SU-DHL-6 (cell line): ENCODE measurements around the gene SEPTIN6.
A peak's percentile ranks its signal among the peaks of the same experiment; 100 is the strongest.

Experiments
- H2AFZ ChIP-seq: fragments of 200-600 bp; sonication (generic); 2 replicates; pipeline ENCODE4 v1.6.1; 2014; ENCODE audit warnings: low read depth, mild to moderate bottlenecking, moderate library complexity, mixed read lengths, antibody characterized with exemption, low read length; ENCODE audit not compliant: severe bottlenecking
- H3F3A ChIP-seq: fragments of 200-600 bp; shearing (Covaris generic); 2 replicates; pipeline ENCODE4 v1.6.0; 2016; ENCODE audit warnings: antibody characterized with exemption, mild to moderate bottlenecking; ENCODE audit not compliant: insufficient read depth
- H3K27ac ChIP-seq: fragments of 200-600 bp; sonication (generic); 2 replicates; pipeline ENCODE4 v1.5.1; 2016; ENCODE audit warnings: low read depth, mild to moderate bottlenecking, low read length, moderate library complexity, mixed read lengths
- H3K27me3 ChIP-seq: fragments of 200-600 bp; sonication (generic), shearing (Covaris generic); 2 replicates; pipeline ENCODE4 v1.6.0; 2014; ENCODE audit warnings: mild to moderate bottlenecking, low read length
- H3K36me3 ChIP-seq: fragments of 200-600 bp; sonication (generic); 2 replicates; pipeline ENCODE4 v1.6.1; 2014; ENCODE audit warnings: mild to moderate bottlenecking, low read length, mixed read lengths
- H3K4me2 ChIP-seq: fragments of 300-600, 200-600 bp; shearing (Covaris generic), sonication (generic); 2 replicates; pipeline ENCODE4 v1.6.0; 2014; ENCODE audit warnings: low read length, low read depth, mild to moderate bottlenecking; ENCODE audit not compliant: poor library complexity, severe bottlenecking
- H3K4me3 ChIP-seq: fragments of 200-600 bp; sonication (generic); 2 replicates; pipeline ENCODE4 v1.5.1; 2014; ENCODE audit warnings: antibody characterized with exemption, low read length, mild to moderate bottlenecking, mixed read lengths; ENCODE audit not compliant: insufficient read depth, poor library complexity, severe bottlenecking
- H3K79me2 ChIP-seq: fragments of 200-600 bp; sonication (generic); 2 replicates; pipeline ENCODE4 v1.6.1; 2014; ENCODE audit warnings: mild to moderate bottlenecking, low read length, moderate library complexity; ENCODE audit not compliant: insufficient read depth
- H3K9ac ChIP-seq: fragments of 200-600 bp; sonication (generic); 2 replicates; pipeline ENCODE4 v1.7.0; 2014; ENCODE audit warnings: mild to moderate bottlenecking, low read length
- H3K9me2 ChIP-seq: fragments of 200-600 bp; sonication (generic); replicated peaks from 2 replicates; pipeline ENCODE4 v1.6.1; 2014; ENCODE audit warnings: low read length; ENCODE audit not compliant: insufficient read depth
- H3K9me3 ChIP-seq: fragments of 200-600 bp; sonication (generic); 2 replicates; pipeline ENCODE4 v1.6.1; 2014; ENCODE audit warnings: low read length, mixed read lengths; ENCODE audit not compliant: insufficient read depth
- H4K20me1 ChIP-seq: fragments of 200-600 bp; sonication (generic); 2 replicates; pipeline ENCODE4 v1.6.1; 2014; ENCODE audit warnings: low read depth, mild to moderate bottlenecking, antibody characterized with exemption, low read length, moderate library complexity, mixed read lengths
- CTCF ChIP-seq: fragments of 200-600 bp; sonication (generic); IDR thresholded peaks from one replicate; pipeline ENCODE4 v1.5.1; 2017; ENCODE audit warnings: antibody characterized with exemption, mild to moderate bottlenecking, low read length, moderate library complexity; ENCODE audit not compliant: insufficient read depth, poor library complexity, severe bottlenecking
- EZH2phosphoT487 ChIP-seq: fragments of 200-600 bp; sonication (generic), shearing (Covaris generic); conservative IDR thresholded peaks from 2 replicates; pipeline ENCODE4 v1.6.1; 2018; ENCODE audit warnings: mild to moderate bottlenecking, antibody characterized with exemption, low read length, moderate library complexity, mixed read lengths

The SEPTIN6 gene

GRCh38 chrX:119693996-119694451 lies 1.1 kb upstream of the SEPTIN6 start:
- no peak overlapping the region for H2AFZ ChIP-seq
- H3K9ac ChIP-seq = peak overlapping the region; percentile 77
- H3K27me3 ChIP-seq = no peaks in the 10 kb centered on the region
- peaks cover 9% of the 10 kb centered on the region for H3F3A ChIP-seq
- no peak overlapping the region for H3K4me3 ChIP-seq
- peaks cover 38% of the 10 kb centered on the region for H3K79me2 ChIP-seq
- TF ChIP-seq CTCF (no peak), EZH2phosphoT487 (no peak)
- peak overlapping the region; percentile 99 for H3K4me2 ChIP-seq
- H4K20me1 ChIP-seq = no peaks in the 10 kb centered on the region
- no peaks in the 10 kb centered on the region for H3K36me3 ChIP-seq
- H3K27ac ChIP-seq = peak overlapping the region; percentile 100; the same call in 1 of the 2 replicates
- no peaks in the 10 kb centered on the region for H3K9me2 ChIP-seq
- no peaks in the 10 kb centered on the region for H3K9me3 ChIP-seq

GRCh38 chrX:119692191-119693039 lies 553 bp downstream of the SEPTIN6 start:
- H3K4me3 ChIP-seq = peak overlapping the region; percentile 82
- TF ChIP-seq CTCF (no peak), EZH2phosphoT487 (no peak)
- peak overlapping the region; percentile 100 for H3K27ac ChIP-seq
- H3K27me3 ChIP-seq = no peaks in the 10 kb centered on the region
- no peaks in the 10 kb centered on the region for H3K9me2 ChIP-seq
- no peaks in the 10 kb centered on the region for H3K36me3 ChIP-seq
- no peak overlapping the region for H2AFZ ChIP-seq
- H3K9ac ChIP-seq = peak overlapping the region; percentile 77
- no peaks in the 10 kb centered on the region for H3K9me3 ChIP-seq
- H3F3A ChIP-seq = peaks cover 18% of the 10 kb centered on the region
- H3K4me2 ChIP-seq = peak overlapping the region; percentile 99
- peaks cover 54% of the 10 kb centered on the region for H3K79me2 ChIP-seq
- H4K20me1 ChIP-seq = no peaks in the 10 kb centered on the region

GRCh38 chrX:119690921-119691716 lies 1.8 kb downstream of the SEPTIN6 start:
- Histone ChIP-seq H3F3A (peaks cover 26% of the 10 kb centered on the region), H3K79me2 (peaks cover 67% of the 10 kb centered on the region), H3K27me3 (no peaks in the 10 kb centered on the region), H2AFZ (no peak overlapping the region), H3K9ac (peak overlapping the region; percentile 77), H3K9me2 (no peaks in the 10 kb centered on the region), H3K27ac (peak overlapping the region; percentile 100), H3K4me3 (peak overlapping the region; percentile 82), H3K4me2 (peak overlapping the region; percentile 99), H3K36me3 (no peaks in the 10 kb centered on the region), H3K9me3 (no peaks in the 10 kb centered on the region), H4K20me1 (no peaks in the 10 kb centered on the region)
- TF ChIP-seq EZH2phosphoT487 = no peak
- TF ChIP-seq CTCF = no peak
